GM19043 (cell line): ENCODE measurements around the gene DGKD.
A peak's percentile ranks its signal among the peaks of the same experiment; 100 is the strongest.
"Not testable (repeated sequence)": the region's sequence is repeated elsewhere in the genome, so short reads cannot be mapped to it uniquely, and the experiment has no call there.

Source experiments
- ATAC-seq: cut with Tn5 transposase; IDR thresholded peaks from one replicate; pipeline ENCODE4 v1.9.1; 2021; ENCODE audit warnings: low read depth; ENCODE audit not compliant: unreplicated experiment

The DGKD gene

DNA sequence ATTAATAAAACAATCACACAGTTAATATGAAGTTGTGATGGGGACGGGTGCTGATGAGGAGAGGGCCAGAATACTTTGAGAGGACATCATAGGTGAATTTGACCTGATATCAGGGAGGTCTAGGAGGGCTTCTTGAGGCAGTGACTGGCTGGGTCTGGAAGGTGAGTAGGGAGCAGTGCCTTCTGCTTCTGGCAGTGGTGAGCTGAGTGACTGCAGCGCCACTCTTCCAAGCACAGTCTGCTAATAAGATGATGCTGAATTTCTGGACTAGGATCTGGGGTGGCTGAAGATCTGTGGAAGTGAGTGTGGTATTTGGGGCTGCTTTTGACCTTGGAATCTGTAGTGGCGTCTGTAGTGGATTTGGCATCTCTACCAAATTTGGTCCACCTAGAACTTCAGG lies 5.5 kb downstream of the DGKD start:
- ATAC-seq: no peak

DNA sequence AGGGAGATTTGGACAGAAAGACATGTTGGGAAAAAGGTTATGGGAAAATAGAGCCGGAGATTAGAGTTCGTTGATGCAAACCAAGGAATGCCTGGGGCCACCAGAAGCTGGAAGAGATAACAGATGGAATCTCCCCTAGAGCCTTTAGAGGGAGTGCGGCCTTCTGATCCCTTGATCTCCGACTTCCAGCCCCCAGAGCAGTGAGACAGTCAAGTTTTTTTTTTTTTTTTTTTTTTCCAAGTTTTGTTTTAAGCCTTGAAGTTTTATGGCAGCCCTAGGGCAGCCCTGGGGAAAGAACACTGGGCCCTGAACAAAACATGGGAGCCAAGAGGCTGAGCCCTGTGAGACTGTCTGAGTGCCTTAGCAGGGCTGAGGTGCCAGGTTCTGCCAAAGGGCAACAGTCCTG lies 6.5 kb downstream of the DGKD start:
- ATAC-seq: no peak

DNA sequence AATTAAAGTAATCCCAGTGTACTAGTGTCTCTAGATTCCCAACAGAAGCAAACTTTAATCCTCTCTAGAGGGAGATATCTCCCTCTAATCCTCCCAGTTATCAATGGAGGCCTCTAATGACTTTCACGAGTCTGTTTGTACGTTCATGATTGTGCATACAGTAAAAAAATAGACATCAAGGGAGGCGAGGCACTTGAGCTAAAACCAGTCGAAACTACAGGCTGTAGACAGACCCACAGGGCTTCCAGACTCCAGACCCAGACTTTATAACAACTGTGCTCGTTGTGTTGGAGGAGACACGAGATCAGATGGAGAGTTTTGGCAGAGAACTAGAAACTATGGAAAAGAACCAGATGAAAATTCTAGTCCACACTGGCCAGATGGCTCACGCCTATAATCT lies 7.0 kb downstream of the DGKD start:
- no peak for ATAC-seq

DNA sequence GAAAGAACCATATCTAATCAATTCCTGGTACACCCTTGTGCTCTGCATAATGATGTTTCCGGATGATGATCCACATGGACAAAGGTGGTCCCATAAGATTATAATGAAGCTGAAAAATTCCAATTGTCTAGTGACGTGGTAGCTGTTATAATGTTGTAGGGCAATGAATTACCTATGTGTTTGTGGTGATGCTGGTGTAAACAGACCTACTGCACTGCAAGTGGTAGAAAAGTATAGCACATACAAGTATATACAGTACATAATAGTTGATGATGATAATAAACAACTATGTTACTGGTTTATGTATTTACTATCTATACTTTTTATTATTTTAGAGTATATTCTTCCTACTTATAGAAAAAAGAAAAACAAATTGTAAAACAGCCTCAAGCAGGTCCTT lies 8.4 kb downstream of the DGKD start:
- no peak for ATAC-seq

DNA sequence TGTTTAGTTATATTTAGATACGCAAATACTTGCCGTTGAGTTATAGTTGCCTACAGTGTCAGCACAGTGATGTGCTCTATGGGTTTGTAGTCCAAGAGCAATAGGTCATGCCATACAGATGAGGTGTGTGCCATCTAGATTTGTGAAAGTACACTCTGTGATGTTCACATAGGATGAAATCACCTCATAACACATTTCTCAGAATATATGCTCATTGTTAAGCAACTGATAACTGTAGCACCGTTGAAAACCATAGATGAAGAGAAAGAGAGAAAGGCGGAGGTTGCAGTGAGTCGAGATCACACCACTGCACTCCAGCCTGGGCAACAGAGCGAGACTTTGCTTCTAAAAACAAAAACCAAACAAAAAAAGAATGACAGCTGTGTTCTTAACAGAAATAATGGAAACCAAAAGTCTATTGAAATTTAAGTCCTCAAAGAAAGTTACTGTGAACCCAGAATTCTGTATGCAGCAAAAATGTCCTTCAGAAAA lies 9.5 kb downstream of the DGKD start:
- no peak for ATAC-seq

DNA sequence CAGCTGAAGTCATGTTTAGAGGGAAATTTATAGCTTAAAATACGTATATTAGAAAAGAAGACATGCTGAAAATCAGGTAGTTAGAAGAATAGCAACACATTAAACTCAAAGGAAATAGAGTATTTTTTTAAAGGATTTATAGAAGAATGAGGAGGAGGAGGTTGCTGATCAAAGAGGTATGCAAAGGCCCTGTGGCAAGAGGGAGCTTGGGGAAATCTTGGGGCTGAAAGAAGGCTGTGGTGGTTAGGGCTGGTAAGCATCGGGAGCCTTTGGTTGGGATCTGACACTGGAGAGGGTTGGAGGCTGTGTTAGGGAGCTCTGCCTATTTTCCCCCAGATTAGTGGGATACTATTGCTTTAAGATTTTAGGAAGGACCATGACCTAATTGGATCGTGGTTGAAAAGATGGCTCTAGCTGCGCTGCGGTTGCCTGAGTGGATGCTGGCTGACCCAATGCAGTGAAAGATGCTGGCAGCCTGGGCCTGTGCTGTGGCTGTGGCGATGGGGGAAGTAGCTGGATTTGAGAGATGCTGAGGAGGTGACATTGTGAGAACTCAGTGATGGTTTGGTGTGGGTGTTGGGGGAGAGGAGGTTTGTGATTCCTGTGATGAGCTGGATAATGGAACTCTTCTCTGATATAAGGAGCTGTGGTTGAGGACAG lies 11.7 kb downstream of the DGKD start:
- no peak for ATAC-seq

DNA sequence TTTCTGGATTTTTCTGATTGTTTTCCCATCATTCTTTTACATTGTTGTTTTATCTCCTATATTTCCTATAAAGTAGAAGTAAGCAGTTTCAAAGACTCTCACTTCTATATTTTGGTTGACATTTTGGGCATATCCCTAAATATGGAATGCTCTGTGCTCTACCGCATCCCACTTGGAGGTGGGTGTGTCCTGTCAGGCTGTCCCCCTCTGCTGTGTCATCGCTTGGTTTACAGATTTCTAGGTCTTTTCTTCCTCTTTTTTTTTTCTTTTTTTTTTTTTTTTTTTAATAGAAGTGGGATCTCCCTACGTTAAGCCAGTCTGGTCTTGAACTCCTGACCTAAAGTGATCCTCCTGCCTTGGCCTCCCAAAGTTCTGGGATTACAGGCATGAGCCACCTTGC lies 13.3 kb downstream of the DGKD start:
- ATAC-seq: no peak

DNA sequence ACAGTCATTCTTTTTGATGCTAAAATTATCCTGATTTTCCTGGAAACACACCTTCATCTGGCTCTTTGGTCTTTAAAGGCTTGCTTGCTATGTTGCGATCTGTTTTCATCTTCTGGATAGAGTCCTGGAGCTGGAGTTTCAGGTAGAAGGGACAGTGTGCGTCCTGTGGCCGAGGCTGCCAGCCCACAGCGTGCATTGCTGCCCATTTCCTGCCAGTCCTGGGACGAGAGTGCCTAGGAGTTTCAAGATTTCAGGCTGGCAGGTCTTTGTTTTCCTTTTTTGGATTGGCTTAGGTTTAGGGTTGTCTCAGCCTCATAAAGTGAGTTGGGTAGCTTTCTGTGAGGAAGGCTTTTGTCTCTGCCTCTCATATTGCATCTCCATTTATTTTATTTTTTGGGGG lies 14.5 kb downstream of the DGKD start:
- ATAC-seq: no peak

DNA sequence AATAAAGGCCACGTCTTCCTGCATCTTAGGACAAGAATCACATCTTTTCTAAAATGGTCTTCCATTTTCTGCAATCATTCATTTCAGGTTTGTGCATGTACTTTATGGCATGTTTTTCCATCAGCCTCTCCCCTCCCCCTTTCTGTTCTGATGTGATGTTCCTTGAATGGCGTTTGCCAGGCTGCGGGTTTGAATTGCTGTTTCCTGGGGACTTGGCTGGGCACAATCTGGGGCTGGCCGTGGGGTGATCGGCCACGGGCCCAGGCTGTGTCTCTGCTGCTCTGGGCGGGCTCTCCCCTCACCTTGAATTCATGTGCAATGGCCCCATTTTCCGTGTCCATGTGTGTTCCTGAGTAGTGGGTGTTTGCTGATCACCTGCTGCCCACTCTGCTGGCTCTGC lies 15.2 kb downstream of the DGKD start:
- no peak for ATAC-seq

DNA sequence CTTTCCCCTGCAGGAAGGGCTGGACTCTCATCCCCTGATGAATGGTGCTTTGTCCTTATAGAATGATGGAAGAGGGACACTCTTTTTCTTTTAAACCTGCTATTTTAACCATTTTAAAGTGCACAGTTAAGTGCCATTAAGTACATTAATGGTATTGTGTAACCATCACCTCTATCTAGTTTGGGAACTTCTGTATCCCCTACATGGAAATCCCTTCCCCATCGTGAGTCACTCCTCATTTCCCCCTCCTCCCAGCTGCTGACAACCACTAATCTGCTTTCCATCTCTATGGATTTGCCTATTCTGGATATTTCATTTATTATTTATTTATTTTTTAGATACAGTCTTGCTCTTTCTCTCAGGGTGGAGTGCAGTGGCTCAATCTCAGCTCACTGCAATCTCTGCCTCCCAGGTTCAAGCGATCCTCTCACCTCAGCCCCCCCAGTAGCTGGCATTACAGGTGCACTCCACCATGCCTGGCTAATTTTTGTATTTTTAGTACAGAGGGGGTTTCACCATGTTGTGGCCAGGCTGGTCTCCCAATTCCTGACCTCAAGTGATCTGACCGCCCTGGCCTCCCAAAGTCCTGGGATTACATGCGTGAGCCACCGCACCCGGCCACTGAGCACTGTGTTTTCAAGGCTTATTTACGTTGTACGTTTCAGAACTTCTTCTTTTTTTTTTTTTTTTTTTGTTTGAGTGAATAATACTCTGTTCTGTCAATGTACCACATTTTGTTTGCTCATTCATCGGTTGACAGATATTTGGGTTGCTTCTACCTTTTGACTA lies 15.8 kb downstream of the DGKD start:
- ATAC-seq: no peak

DNA sequence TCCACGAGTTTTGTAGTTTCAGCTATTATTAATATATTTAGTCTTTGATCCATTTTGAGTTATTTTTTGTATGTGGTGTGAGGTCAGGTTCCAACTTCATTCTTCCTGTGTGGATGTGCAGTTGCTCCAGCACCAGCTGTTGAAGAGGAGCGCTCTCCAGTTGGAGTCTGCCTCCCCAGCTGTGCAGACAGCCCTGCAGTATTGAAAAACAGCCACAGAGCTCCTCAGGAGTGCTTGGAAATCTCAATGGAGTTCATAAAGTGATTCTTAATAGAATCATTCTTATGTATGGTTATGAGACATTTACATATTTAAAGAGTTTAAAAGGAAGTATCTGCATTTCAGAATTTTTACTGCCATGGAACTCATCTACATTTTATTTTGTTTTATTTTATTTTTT lies 17.3 kb downstream of the DGKD start:
- ATAC-seq: no peak

DNA sequence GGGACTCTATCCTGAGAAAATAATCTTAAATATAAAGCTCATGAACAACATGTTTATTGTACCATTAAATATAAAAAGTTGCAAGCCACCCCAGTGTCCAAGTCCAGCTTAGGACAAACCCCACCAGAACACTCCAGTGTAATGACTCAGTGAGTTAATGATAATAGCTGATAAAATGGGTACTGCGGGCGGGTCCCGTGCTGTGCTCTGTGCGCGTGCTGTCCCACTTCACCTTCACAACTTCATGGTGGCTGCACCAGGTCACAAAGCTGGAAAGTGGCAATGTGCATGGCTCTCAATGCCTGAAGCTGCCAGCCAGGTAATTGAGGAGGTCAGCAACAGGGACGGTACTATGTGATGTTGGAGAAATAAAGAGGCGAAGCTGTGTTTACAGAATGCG lies 18.6 kb downstream of the DGKD start:
- ATAC-seq: no peak

DNA sequence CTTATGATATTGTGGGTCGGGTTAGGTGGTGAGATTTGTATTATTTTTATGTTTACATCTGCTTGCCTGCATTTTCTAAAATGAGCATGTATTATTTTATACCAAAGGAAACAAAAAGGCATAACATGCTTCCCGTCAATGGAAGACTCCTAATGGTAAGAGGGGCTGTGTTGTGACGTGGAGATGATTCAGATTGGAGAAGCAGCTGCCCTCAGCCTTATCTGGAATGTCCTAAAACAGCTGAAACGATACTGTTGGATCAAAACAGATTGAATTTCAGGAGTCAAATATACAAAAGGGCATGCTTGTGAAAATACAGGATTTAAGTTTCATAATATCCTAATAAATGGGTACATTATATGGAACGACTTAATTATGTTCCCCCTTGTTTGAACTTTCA lies 19.0 kb downstream of the DGKD start:
- no peak for ATAC-seq

DNA sequence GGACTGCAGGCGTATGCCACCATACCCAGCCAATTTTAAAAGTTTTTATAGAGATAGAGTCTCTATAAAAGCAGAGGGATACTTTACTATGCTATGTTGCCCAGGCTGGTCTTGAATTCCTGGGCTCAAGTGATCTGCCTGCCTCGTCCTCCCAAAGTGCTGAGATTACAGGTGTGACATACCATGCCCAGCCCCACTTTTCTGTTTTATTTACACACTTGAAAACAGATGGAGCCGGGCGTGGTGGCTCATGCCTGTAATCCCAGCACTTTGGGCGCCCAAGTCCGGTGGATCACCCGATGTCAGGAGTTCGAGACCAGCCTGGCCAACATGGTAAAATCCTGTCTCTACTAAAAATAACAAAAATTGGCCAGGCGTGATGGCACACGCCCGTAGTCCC lies 20.5 kb downstream of the DGKD start:
- not testable (repeated sequence) for ATAC-seq

DNA sequence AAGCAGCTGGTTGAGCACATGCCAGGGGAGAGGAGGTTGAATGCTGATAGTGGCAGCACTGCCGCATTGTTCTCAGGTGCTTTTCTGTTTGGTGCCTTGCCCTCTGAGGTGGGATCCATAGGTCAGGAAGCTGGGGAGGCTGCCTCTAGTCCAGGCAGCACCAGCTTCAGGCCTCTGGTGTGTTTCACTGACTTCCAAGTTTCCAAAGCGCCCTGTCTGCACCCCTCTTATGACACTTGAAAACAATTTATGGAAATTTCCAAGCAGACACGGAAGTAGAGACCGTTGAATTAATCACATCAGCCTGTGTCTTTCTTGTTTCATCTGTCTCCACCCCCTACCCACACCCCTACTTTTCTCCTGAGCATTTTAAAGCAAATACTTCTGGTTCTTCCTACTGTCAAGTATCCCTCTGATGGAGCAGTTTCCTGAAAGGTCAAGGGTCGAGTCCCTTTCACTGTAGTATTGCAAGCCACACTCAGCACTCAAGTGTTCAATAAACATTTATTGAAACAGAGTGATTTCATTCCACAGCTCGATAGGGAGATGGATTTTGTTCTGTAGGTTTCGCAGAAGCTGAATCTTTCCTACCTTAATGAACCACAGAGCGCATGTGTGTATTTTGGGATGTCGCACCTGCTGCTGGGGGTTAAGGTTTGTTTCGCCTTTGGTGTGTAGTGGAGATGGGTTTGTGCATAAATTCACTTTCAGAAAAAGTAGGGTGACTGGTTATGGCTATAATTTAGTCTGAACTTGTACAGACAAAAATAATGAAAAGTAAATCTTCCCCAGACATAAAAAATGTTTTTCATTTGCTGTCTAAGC lies 21.4 kb downstream of the DGKD start:
- ATAC-seq: no peak

DNA sequence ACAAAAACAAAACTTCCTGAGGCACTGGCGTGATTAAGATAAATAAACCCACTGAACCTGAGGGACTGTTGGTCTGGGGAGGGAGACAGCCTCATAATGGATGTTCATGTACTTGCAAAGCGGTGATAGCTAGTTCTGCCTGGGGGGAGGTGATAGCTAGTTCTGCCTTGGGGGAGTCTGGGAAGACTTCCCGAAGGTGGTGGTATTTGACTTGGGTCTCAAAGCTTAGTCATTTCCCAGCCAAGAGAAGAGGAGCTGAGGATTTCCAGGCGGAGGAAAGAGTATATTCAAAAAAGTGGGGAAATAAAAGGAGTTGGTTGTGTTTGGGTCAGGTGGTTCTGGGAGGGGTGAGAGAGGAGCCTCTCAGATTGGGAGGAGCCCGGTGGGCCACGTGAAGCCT lies 24.7 kb downstream of the DGKD start:
- ATAC-seq: no peak

DNA sequence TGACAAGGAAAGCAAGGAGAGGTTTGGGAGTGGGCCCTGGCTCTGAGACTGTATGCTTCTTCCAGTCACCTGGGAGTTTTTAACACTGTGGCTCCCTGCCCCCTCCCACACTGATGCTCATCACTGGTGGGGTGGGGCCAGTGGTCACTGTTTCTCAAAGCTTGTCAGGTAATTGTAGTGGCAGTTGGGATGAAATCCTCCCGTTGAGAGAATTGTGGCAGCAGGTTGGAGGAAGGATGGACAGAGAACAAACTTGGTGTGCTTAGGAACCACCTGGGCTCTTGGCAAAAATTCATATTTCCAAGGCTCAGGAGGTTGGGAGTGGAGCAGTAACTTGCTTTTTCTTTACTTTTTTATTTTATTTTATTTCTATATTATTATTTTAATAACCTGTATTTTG lies 25.1 kb downstream of the DGKD start:
- ATAC-seq: no peak

DNA sequence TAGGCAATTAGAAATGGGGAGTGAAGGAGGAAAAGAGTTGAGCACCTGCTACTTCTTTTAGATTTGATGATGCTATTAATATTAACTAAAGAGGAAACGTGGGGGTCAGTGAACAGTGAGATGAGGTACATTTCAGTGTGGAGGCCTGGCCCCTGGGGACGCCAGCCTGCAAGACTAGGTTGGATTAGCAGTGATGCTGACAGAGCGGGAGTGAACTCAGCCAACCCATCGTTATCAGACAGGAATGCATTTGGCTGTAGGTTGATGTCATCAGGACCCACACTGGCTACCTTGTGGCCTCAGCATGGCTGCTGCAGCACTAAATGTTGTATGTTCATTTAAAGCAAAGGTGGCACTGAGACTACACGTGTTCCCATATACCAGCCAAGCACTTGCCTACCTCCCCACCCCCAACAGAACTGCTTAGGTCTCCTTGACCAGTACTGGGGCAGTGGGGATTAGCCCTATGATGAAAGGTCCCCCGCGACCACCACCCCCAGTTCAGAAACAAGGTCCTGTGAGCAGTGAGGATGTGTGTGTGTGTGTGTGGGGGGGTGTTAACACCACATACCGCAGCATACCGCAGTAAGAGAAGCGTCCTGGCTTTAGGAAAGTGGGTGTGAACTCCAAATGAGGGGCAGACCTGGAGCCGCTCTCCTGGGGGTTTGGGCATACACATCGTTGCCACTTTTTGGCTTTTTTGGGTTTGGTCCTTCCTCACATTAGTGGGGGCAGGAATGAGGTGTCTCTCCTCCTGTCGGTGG lies 26.0 kb downstream of the DGKD start:
- ATAC-seq: peak; percentile 52

DNA sequence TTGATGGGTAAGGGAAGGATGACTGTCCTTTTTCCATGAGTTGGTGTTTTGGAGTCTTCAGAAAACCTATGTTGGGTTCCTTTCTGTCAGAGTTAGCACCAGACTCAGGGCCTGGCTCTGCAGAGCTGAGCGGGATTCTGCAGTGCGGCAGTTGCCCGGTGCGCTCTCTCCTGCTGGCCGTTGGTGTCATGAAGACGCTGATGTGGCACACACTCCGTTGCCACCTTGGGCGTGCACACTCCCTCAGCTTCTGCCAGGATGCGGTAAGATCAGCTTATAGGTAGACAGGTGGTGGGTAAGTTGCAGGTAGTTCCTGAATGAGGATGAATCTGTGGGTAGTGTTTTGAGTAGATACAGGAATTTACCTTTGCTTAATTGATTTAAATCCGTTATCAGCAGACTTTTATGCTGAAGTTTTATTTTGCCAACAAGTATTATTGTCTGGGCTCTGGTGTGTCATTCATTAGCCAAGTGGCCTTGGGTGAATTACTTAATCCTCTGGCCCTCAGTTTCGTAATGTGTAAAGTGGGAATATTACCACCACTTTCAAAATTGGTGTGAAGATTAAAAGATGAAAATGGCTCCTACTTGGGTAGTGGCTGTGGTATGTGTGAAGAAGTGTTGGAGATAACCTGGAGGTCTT lies 26.8 kb downstream of the DGKD start:
- ATAC-seq: no peak

DNA sequence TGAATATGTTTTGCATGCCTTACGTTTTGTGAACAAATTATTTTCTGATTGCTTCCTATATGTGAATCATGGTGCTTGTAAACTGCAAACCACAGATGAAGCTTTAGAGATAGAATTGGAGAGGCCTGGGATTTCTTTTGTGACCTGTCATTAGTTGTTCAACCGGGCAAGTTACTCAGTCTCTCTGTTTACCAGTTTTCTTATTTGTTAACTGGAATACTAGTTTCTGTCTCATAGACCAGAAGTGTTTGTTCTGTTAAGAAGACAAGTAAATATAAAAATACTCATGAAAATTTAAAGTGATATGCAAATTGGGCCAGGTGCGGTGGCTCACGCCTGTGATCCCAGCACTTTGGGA lies 27.3 kb downstream of the DGKD start:
- ATAC-seq: no peak
